Activated naive CD4-positive, alpha-beta T cell treated with anti-CD3 and anti-CD28 coated beads, Interleukin-2, amount 50 U/mL, for 24 hours (primary cell): ENCODE results near the gene MAP3K3.

ENCODE experiments used
- H3K27ac Mint-ChIP-seq: one replicate; pipeline ENCODE4 v1.8.0; 2021; ENCODE audit warnings: mild to moderate bottlenecking, mixed read lengths
- H3K27me3 Mint-ChIP-seq: one replicate; pipeline ENCODE4 v1.8.0; 2021; ENCODE audit warnings: mixed read lengths
- H3K36me3 Mint-ChIP-seq: one replicate; pipeline ENCODE4 v1.8.0; 2021; ENCODE audit warnings: mixed read lengths
- H3K4me1 Mint-ChIP-seq: one replicate; pipeline ENCODE4 v1.8.0; 2021; ENCODE audit warnings: mixed read lengths
- H3K4me3 Mint-ChIP-seq: one replicate; pipeline ENCODE4 v1.8.0; 2021; ENCODE audit warnings: mild to moderate bottlenecking, mixed read lengths
- H3K9me3 Mint-ChIP-seq: one replicate; pipeline ENCODE4 v1.8.0; 2021; ENCODE audit warnings: mixed read lengths

MAP3K3 gene

GRCh38 chr17:63609816-63610573 lies 12.2 kb upstream of the MAP3K3 start:
- H3K4me3 Mint-ChIP-seq = peak overlapping the region; percentile 57
- peaks cover 30% of the 10 kb centered on the region for H3K4me1 Mint-ChIP-seq
- peaks cover 13% of the 10 kb centered on the region for H3K36me3 Mint-ChIP-seq
- no peaks in the 10 kb centered on the region for H3K9me3 Mint-ChIP-seq
- no peaks in the 10 kb centered on the region for H3K27me3 Mint-ChIP-seq
- peak overlapping the region; percentile 95 for H3K27ac Mint-ChIP-seq

GRCh38 chr17:63610854-63611253 lies 11.4 kb upstream of the MAP3K3 start:
- peak overlapping the region; percentile 42 for H3K4me3 Mint-ChIP-seq
- H3K27ac Mint-ChIP-seq = peak overlapping the region; percentile 95
- peaks cover 9% of the 10 kb centered on the region for H3K36me3 Mint-ChIP-seq

GRCh38 chr17:63611354-63611753 lies 10.9 kb upstream of the MAP3K3 start:
- Mint-ChIP-seq H3K4me1 (peaks cover 30% of the 10 kb centered on the region), H3K9me3 (no peaks in the 10 kb centered on the region), H3K27me3 (no peaks in the 10 kb centered on the region), H3K36me3 (peaks cover 8% of the 10 kb centered on the region), H3K27ac (peak overlapping the region; percentile 95), H3K4me3 (peak overlapping the region; percentile 42)

More at GRCh38 chr17:63610854-63611253, 11.4 kb upstream of the MAP3K3 start:
- Mint-ChIP-seq H3K4me1 (peaks cover 30% of the 10 kb centered on the region), H3K9me3 (no peaks in the 10 kb centered on the region), H3K27me3 (no peaks in the 10 kb centered on the region)

GRCh38 chr17:63613663-63614062 lies 8.6 kb upstream of the MAP3K3 start:
- Mint-ChIP-seq H3K27ac (no peak overlapping the region), H3K9me3 (no peaks in the 10 kb centered on the region), H3K4me3 (no peak overlapping the region), H3K27me3 (no peaks in the 10 kb centered on the region), H3K4me1 (peaks cover 30% of the 10 kb centered on the region), H3K36me3 (peaks cover 8% of the 10 kb centered on the region)

GRCh38 chr17:63621229-63621683 lies 961 bp upstream of the MAP3K3 start:
- peak overlapping the region; percentile 93 for H3K4me3 Mint-ChIP-seq
- peak overlapping the region; percentile 82 for H3K27ac Mint-ChIP-seq
- peaks cover 38% of the 10 kb centered on the region for H3K4me1 Mint-ChIP-seq
- no peaks in the 10 kb centered on the region for H3K27me3 Mint-ChIP-seq
- H3K36me3 Mint-ChIP-seq = no peaks in the 10 kb centered on the region
- H3K9me3 Mint-ChIP-seq = no peaks in the 10 kb centered on the region

- Mint-ChIP-seq H3K36me3 (no peaks in the 10 kb centered on the region), H3K4me1 (peaks cover 49% of the 10 kb centered on the region), H3K9me3 (no peaks in the 10 kb centered on the region)
Measured at GRCh38 chr17:63622574-63623390, 565 bp downstream of the MAP3K3 start.

GRCh38 chr17:63623786-63624530 lies 1.7 kb downstream of the MAP3K3 start:
- H3K36me3 Mint-ChIP-seq = no peaks in the 10 kb centered on the region
- peak overlapping the region; percentile 89 for H3K27ac Mint-ChIP-seq
- no peaks in the 10 kb centered on the region for H3K9me3 Mint-ChIP-seq
- no peaks in the 10 kb centered on the region for H3K27me3 Mint-ChIP-seq
- H3K4me1 Mint-ChIP-seq = peaks cover 49% of the 10 kb centered on the region
- peak overlapping the region; percentile 96 for H3K4me3 Mint-ChIP-seq

More at GRCh38 chr17:63622574-63623390, 565 bp downstream of the MAP3K3 start:
- Mint-ChIP-seq H3K4me3 (peak overlapping the region; percentile 96), H3K27me3 (no peaks in the 10 kb centered on the region), H3K27ac (peak overlapping the region; percentile 89)

- Mint-ChIP-seq H3K4me1 (peaks cover 52% of the 10 kb centered on the region), H3K4me3 (peak overlapping the region; percentile 96), H3K27me3 (no peaks in the 10 kb centered on the region), H3K36me3 (no peaks in the 10 kb centered on the region), H3K9me3 (no peaks in the 10 kb centered on the region), H3K27ac (peak overlapping the region; percentile 89)
Measured at GRCh38 chr17:63624531-63624880, 2.3 kb downstream of the MAP3K3 start.

GRCh38 chr17:63626551-63627180 lies 4.4 kb downstream of the MAP3K3 start:
- Mint-ChIP-seq H3K4me1 (peaks cover 56% of the 10 kb centered on the region), H3K9me3 (no peaks in the 10 kb centered on the region), H3K27me3 (no peaks in the 10 kb centered on the region), H3K36me3 (no peaks in the 10 kb centered on the region), H3K27ac (peak overlapping the region; percentile 10), H3K4me3 (peak overlapping the region; percentile 5)

- Mint-ChIP-seq H3K36me3 (peaks cover 4% of the 10 kb centered on the region), H3K27me3 (no peaks in the 10 kb centered on the region), H3K4me3 (no peak overlapping the region), H3K27ac (no peak overlapping the region), H3K9me3 (no peaks in the 10 kb centered on the region), H3K4me1 (peaks cover 57% of the 10 kb centered on the region)
Measured at GRCh38 chr17:63629627-63630026, 7.4 kb downstream of the MAP3K3 start.

- Mint-ChIP-seq H3K4me3 (no peak overlapping the region), H3K36me3 (peaks cover 8% of the 10 kb centered on the region), H3K9me3 (no peaks in the 10 kb centered on the region), H3K27me3 (no peaks in the 10 kb centered on the region), H3K27ac (no peak overlapping the region), H3K4me1 (peaks cover 48% of the 10 kb centered on the region)
Measured at GRCh38 chr17:63631062-63631461, 8.8 kb downstream of the MAP3K3 start.

- no peaks in the 10 kb centered on the region for H3K9me3 Mint-ChIP-seq
- peaks cover 12% of the 10 kb centered on the region for H3K36me3 Mint-ChIP-seq
- no peak overlapping the region for H3K4me3 Mint-ChIP-seq
- H3K27me3 Mint-ChIP-seq = no peaks in the 10 kb centered on the region
- peaks cover 48% of the 10 kb centered on the region for H3K4me1 Mint-ChIP-seq
- no peak overlapping the region for H3K27ac Mint-ChIP-seq
Measured at GRCh38 chr17:63631626-63632025, 9.4 kb downstream of the MAP3K3 start.

- peaks cover 47% of the 10 kb centered on the region for H3K4me1 Mint-ChIP-seq
- H3K27ac Mint-ChIP-seq = peak overlapping the region; percentile 43
- H3K4me3 Mint-ChIP-seq = no peak overlapping the region
- H3K27me3 Mint-ChIP-seq = no peaks in the 10 kb centered on the region
- peaks cover 13% of the 10 kb centered on the region for H3K36me3 Mint-ChIP-seq
- H3K9me3 Mint-ChIP-seq = no peaks in the 10 kb centered on the region
Measured at GRCh38 chr17:63633742-63634141, 11.5 kb downstream of the MAP3K3 start.

- Mint-ChIP-seq H3K27ac (no peak overlapping the region), H3K9me3 (no peaks in the 10 kb centered on the region), H3K4me1 (peaks cover 51% of the 10 kb centered on the region), H3K27me3 (no peaks in the 10 kb centered on the region), H3K36me3 (peaks cover 13% of the 10 kb centered on the region), H3K4me3 (no peak overlapping the region)
Measured at GRCh38 chr17:63634163-63634562, 11.9 kb downstream of the MAP3K3 start.

GRCh38 chr17:63634816-63635215 lies 12.6 kb downstream of the MAP3K3 start:
- no peaks in the 10 kb centered on the region for H3K9me3 Mint-ChIP-seq

More at GRCh38 chr17:63634816-63635215, 12.6 kb downstream of the MAP3K3 start:
- Mint-ChIP-seq H3K27ac (no peak overlapping the region), H3K27me3 (no peaks in the 10 kb centered on the region), H3K4me1 (peaks cover 50% of the 10 kb centered on the region), H3K36me3 (peaks cover 13% of the 10 kb centered on the region), H3K4me3 (no peak overlapping the region)
